ENCODE results near the gene USH2A.

DNA sequence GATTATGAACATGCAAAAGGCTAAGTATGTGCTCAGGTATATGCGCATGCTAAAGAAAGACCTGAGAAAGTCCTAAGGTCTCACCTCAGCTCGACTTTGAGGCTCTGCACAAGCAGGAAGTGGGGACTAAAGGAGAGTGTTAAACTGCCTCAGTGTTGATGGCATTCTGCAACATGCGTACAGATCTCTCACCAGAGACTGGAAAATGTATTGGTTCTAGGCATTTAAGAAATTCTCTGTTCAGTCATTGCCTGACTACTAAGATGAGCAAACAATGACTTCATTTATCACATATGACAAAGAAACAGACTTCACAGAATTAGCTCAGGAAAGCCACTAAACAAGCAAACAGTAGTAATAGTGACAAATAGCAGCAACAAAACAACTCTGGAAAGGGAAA, 90.8 kb downstream of the USH2A start:
- no peak for TF ChIP-seq POLR2A (IDR thresholded peaks at IDR 0.05)
- TF ChIP-seq, protein P1, sequence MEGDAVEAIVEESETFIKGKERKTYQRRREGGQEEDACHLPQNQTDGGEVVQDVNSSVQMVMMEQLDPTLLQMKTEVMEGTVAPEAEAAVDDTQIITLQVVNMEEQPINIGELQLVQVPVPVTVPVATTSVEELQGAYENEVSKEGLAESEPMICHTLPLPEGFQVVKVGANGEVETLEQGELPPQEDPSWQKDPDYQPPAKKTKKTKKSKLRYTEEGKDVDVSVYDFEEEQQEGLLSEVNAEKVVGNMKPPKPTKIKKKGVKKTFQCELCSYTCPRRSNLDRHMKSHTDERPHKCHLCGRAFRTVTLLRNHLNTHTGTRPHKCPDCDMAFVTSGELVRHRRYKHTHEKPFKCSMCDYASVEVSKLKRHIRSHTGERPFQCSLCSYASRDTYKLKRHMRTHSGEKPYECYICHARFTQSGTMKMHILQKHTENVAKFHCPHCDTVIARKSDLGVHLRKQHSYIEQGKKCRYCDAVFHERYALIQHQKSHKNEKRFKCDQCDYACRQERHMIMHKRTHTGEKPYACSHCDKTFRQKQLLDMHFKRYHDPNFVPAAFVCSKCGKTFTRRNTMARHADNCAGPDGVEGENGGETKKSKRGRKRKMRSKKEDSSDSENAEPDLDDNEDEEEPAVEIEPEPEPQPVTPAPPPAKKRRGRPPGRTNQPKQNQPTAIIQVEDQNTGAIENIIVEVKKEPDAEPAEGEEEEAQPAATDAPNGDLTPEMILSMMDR (IDR thresholded peaks at IDR 0.05): no peak

Data from lower leg skin (tissue), 3 donors.